Measurements from ENCODE around the gene MYEF2. TPM values are rescaled to one million over a fixed set of nuclear protein-coding genes. Genes with fewer than 3 reads are reported as not detected.

Gene MYEF2
- 10 to 100 TPM in 10 of 12 donors, 1 to 10 TPM in 1, not detected in 1; 7.7 to 21.5 (median 14.7) TPM for polyA plus RNA-seq (ENCODE audit: insufficient read length in 12 of 12)
- long read RNA-seq, donor 1, full-length matches to known transcripts, result 5 of 5 reads
- long read RNA-seq, donor 1, partial matches to known transcripts, result 0 of 5 reads
- long read RNA-seq, donor 1, other reads (novel, unspliced or antisense), result 0 of 5 reads
- long read RNA-seq, donor 2, full-length matches to known transcripts, result 1 of 1 reads
- long read RNA-seq, donor 2, partial matches to known transcripts, result 0 of 1 reads
- long read RNA-seq, donor 2, other reads (novel, unspliced or antisense), result 0 of 1 reads
- long read RNA-seq, donor 3, result 0 reads
- long read RNA-seq, donor 4, result 0 reads
- long read RNA-seq, donor 5, result 0 reads
- long read RNA-seq, donor 6, full-length matches to known transcripts, result 1 of 1 reads
- long read RNA-seq, donor 6, partial matches to known transcripts, result 0 of 1 reads
- long read RNA-seq, donor 6, other reads (novel, unspliced or antisense), result 0 of 1 reads
- long read RNA-seq, donor 7, partial matches to known transcripts, result 0 of 1 reads
- long read RNA-seq, donor 7, other reads (novel, unspliced or antisense), result 0 of 1 reads
- long read RNA-seq, donor 8, full-length matches to known transcripts, result 1 of 1 reads
- long read RNA-seq, donor 8, partial matches to known transcripts, result 0 of 1 reads
- long read RNA-seq, donor 8, other reads (novel, unspliced or antisense), result 0 of 1 reads
- long read RNA-seq, donor 9, result 0 reads
- long read RNA-seq, donor 10, partial matches to known transcripts, result 0 of 2 reads
- long read RNA-seq, donor 10, other reads (novel, unspliced or antisense), result 0 of 2 reads
- long read RNA-seq, donor 11, full-length matches to known transcripts, result 3 of 3 reads
- long read RNA-seq, donor 11, partial matches to known transcripts, result 0 of 3 reads
- long read RNA-seq, donor 11, other reads (novel, unspliced or antisense), result 0 of 3 reads

- DNase-seq, result peak; percentile 50
These were observed at the start of gene MYEF2 for GRCh38 chr15:48177766-48178647. Gene MYEF2 (minus strand): TSS chr15:48178295. CDS start chr15:48178237, 58 bp downstream.

GRCh38 chr15:48225771-48226170, 47.7 kb upstream of the MYEF2 start:
- DNase-seq, result no peak

GRCh38 chr15:48222627-48223026, 44.5 kb upstream of the MYEF2 start:
- peak; percentile 10 for DNase-seq

- no peak for DNase-seq
These were observed 43.8 kb upstream of the MYEF2 start for GRCh38 chr15:48221885-48222284.

- no peak for DNase-seq
These were observed 43.2 kb upstream of the MYEF2 start for GRCh38 chr15:48221261-48221660.

- no peak for DNase-seq
These were observed 27.9 kb upstream of the MYEF2 start, which contains the start of gene SLC12A1 for GRCh38 chr15:48205981-48206380. Gene SLC12A1 (plus strand): TSS chr15:48206302. CDS start chr15:48207720, 1,418 bp downstream.

GRCh38 chr15:48202068-48202467, 24.0 kb upstream of the MYEF2 start:
- DNase-seq, result no peak

- no peak for DNase-seq
These were observed 13.6 kb upstream of the MYEF2 start, which contains the start of gene CTXN2 for GRCh38 chr15:48191574-48192225. Gene CTXN2 (plus strand): TSS chr15:48191665. CDS start chr15:48201301, 9,636 bp downstream.

GRCh38 chr15:48190932-48191573, 13.0 kb upstream of the MYEF2 start:
- peak; percentile 89 for DNase-seq

GRCh38 chr15:48186271-48186670, 8.2 kb upstream of the MYEF2 start:
- no peak for DNase-seq

- DNase-seq, result no peak
These were observed 7.4 kb upstream of the MYEF2 start for GRCh38 chr15:48185529-48185928.

GRCh38 chr15:48182749-48183148, 4.7 kb upstream of the MYEF2 start:
- no peak for DNase-seq

GRCh38 chr15:48178648-48178931, 495 bp upstream of the MYEF2 start:
- DNase-seq, result no peak

- peak; percentile 65 for DNase-seq
These were observed 721 bp downstream of the MYEF2 start for GRCh38 chr15:48177383-48177765.

- no peak for DNase-seq
These were observed 1.1 kb downstream of the MYEF2 start for GRCh38 chr15:48176957-48177356.

GRCh38 chr15:48176112-48176511, 2.0 kb downstream of the MYEF2 start:
- DNase-seq, result no peak

- DNase-seq, result no peak
These were observed 3.0 kb downstream of the MYEF2 start for GRCh38 chr15:48175126-48175525.

GRCh38 chr15:48170981-48171380, 7.1 kb downstream of the MYEF2 start:
- no peak for DNase-seq

GRCh38 chr15:48168616-48169015, 9.5 kb downstream of the MYEF2 start:
- no peak for DNase-seq

GRCh38 chr15:48153526-48153925, 24.6 kb downstream of the MYEF2 start:
- DNase-seq, result no peak

- no peak for DNase-seq
These were observed 28.2 kb downstream of the MYEF2 start for GRCh38 chr15:48149858-48150257.
